ENCODE results near the gene DNAH3. TPM values are rescaled to one million over a fixed set of nuclear protein-coding genes. Genes with fewer than 3 reads are reported as not detected.

DNAH3 gene
- polyA plus RNA-seq, 4 donors = 0.32 to 0.67 (median 0.52) TPM; not detected in 1

DNA sequence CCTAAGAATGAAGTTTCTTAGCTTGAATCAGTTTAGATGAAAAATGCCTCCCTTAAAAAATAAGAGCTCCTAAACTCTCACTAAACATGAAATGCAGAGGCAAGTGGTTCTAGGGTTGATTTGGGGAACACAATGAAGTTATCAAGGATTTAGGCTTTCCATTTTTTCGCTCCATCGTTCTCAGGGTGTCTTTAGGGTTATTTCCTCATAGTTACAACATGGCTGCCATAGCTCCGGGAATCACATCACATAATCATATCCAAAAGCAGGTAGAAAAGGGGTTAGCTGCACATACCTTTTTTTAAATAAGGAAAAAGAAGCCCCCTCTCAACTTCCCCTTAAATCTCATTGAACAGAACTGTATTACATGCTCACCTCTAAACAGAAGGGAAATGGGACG, 39.4 kb upstream of the DNAH3 start:
- Histone ChIP-seq H3K4me1 (ENCODE audit: control insufficient read depth in 3 of 3, insufficient read depth in 2 of 3, low read depth in 1 of 3, low read length in 2 of 3) (peaks cover 0 to 2% (median 0%) of the 10 kb centered on the region in 3 donors), H3K27ac (ENCODE audit: low read depth in 1 of 3, low read length in 2 of 3) (no peak overlapping the region), H3K4me3 (ENCODE audit: low read depth in 1 of 3, low read length in 3 of 3) (no peak overlapping the region), H3K9me3 (ENCODE audit: control insufficient read depth in 2 of 2, insufficient read depth in 1 of 2, low read depth in 1 of 2, low read length in 1 of 2) (no peaks in the 10 kb centered on the region), H3K27me3 (ENCODE audit: control insufficient read depth in 3 of 3, insufficient read depth in 3 of 3, low read length in 3 of 3) (peaks cover 0 to 3% (median 0%) of the 10 kb centered on the region in 3 donors), H3K36me3 (ENCODE audit: control insufficient read depth in 3 of 3, insufficient read depth in 2 of 3, low read depth in 1 of 3, low read length in 3 of 3) (no peaks in the 10 kb centered on the region)
- WGBS, 3 donors = 85 to 96% (median 90%) methylated on average over 4 of the region's 4 CpGs
- DNase-seq (no peak), FAIRE-seq (no peak)

DNA sequence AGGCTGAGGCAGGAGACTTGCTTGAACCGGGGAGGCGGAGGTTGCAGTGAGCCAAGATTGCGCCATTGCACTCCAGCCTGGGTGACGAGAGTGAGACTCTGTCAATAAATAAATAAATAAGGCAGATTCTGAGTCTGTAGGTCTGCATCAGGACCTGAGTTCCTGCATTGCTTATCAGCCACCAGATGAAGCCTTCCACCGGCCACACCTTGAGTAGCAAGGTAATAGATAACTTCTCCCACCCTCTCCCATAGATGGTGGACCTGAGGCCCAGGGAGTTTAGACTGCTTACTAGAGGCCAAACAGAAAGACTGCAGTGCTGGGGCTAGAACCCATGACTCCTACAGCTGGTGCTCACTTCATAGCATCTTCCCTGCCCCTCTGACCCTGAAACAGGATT, 38.7 kb upstream of the DNAH3 start:
- H3K9me3 ChIP-seq (ENCODE audit: control insufficient read depth in 2 of 2, insufficient read depth in 1 of 2, low read depth in 1 of 2, low read length in 1 of 2) = no peaks in the 10 kb centered on the region
- peaks cover 0 to 2% (median 0%) of the 10 kb centered on the region in 3 donors for H3K4me1 ChIP-seq (ENCODE audit: control insufficient read depth in 3 of 3, insufficient read depth in 2 of 3, low read depth in 1 of 3, low read length in 2 of 3)
- DNase-seq (peak; percentile 35), FAIRE-seq (no peak)
- no peak overlapping the region for H3K4me3 ChIP-seq (ENCODE audit: low read depth in 1 of 3, low read length in 3 of 3)
- H3K27me3 ChIP-seq (ENCODE audit: control insufficient read depth in 3 of 3, insufficient read depth in 3 of 3, low read length in 3 of 3) = no peaks in the 10 kb centered on the region
- WGBS, 3 donors = 38 to 70% (median 47%) methylated on average over 5 of the region's 5 CpGs
- no peak overlapping the region for H3K27ac ChIP-seq (ENCODE audit: low read depth in 1 of 3, low read length in 2 of 3)
- no peaks in the 10 kb centered on the region for H3K36me3 ChIP-seq (ENCODE audit: control insufficient read depth in 3 of 3, insufficient read depth in 2 of 3, low read depth in 1 of 3, low read length in 3 of 3)

DNA sequence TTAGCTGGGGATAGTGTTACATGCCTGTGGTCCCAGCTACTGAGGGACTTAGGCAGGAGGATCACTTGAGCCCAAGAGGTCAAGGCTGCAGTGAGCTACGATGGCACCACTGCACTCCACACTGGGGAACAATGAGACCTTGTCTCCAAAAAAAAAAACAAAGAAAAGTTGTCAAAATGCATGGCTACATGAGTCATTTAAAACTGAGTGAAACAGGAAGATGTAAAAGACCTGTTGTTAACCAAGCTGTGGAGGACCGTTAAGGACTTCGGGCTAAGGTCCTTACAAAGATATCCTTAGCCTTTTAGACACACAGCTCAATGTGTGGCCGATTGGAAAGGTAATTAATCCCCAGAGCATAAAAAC, 35.7 kb upstream of the DNAH3 start:
- no peak overlapping the region for H3K27ac ChIP-seq (ENCODE audit: low read depth in 1 of 3, low read length in 2 of 3)
- 39 to 69% (median 46%) methylated on average over 4 of the region's 4 CpGs for WGBS, 3 donors

DNA sequence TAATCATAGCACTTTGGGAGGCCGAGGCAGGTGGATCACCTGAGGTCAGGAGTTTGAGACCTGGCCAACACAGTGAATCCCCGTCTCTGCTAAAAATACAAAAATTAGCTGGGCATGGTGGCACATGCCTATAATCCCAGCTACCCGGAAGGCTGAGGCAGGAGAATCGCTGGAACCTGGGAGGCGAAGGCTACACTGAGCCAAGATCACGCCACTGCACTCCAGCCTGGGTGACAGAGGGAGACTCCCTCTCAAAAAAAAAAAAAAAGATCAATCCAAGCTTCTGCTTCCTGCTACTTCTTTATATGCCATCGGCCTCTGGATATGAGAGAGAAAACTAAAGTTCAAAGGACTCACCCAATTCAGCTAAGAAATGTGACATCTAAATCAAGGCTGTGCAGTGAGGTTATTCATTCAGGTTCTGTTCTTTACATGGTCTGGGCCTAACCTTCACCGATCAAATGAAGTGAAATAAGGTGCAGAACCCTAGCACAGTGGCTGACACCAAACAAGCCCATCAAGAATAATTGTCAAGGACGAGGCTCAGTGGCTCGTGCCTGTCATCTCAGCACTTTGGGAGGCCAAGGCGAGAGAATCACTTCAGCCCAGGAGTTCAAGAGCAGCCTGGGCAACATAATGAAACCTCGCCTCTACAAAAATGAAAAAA, 35.1 kb upstream of the DNAH3 start:
- peaks cover 0 to 2% (median 0%) of the 10 kb centered on the region in 3 donors for H3K4me1 ChIP-seq (ENCODE audit: control insufficient read depth in 3 of 3, insufficient read depth in 2 of 3, low read depth in 1 of 3, low read length in 2 of 3)
- H3K36me3 ChIP-seq (ENCODE audit: control insufficient read depth in 3 of 3, insufficient read depth in 2 of 3, low read depth in 1 of 3, low read length in 3 of 3) = peaks cover 0 to 11% (median 2%) of the 10 kb centered on the region in 3 donors
- H3K27me3 ChIP-seq (ENCODE audit: control insufficient read depth in 3 of 3, insufficient read depth in 3 of 3, low read length in 3 of 3) = no peaks in the 10 kb centered on the region
- H3K27ac ChIP-seq (ENCODE audit: low read depth in 1 of 3, low read length in 2 of 3) = no peak overlapping the region
- peaks cover 0 to 9% of the 10 kb centered on the region in 2 donors for H3K9me3 ChIP-seq (ENCODE audit: control insufficient read depth in 2 of 2, insufficient read depth in 1 of 2, low read depth in 1 of 2, low read length in 1 of 2)
- FAIRE-seq (no peak), DNase-seq (no peak)
- no peak overlapping the region for H3K4me3 ChIP-seq (ENCODE audit: low read depth in 1 of 3, low read length in 3 of 3)
- 45 to 83% (median 57%) methylated on average over 12 of the region's 12 CpGs for WGBS, 3 donors

More for the DNA sequence above, 35.7 kb upstream of the DNAH3 start:
- no peak overlapping the region for H3K4me3 ChIP-seq (ENCODE audit: low read depth in 1 of 3, low read length in 3 of 3)
- H3K4me1 ChIP-seq (ENCODE audit: control insufficient read depth in 3 of 3, insufficient read depth in 2 of 3, low read depth in 1 of 3, low read length in 2 of 3) = peaks cover 0 to 2% (median 0%) of the 10 kb centered on the region in 3 donors
- DNase-seq (no peak), FAIRE-seq (no peak)
- H3K36me3 ChIP-seq (ENCODE audit: control insufficient read depth in 3 of 3, insufficient read depth in 2 of 3, low read depth in 1 of 3, low read length in 3 of 3) = peaks cover 0 to 8% (median 0%) of the 10 kb centered on the region in 3 donors
- H3K27me3 ChIP-seq (ENCODE audit: control insufficient read depth in 3 of 3, insufficient read depth in 3 of 3, low read length in 3 of 3) = no peaks in the 10 kb centered on the region
- peaks cover 0 to 9% of the 10 kb centered on the region in 2 donors for H3K9me3 ChIP-seq (ENCODE audit: control insufficient read depth in 2 of 2, insufficient read depth in 1 of 2, low read depth in 1 of 2, low read length in 1 of 2)

DNA sequence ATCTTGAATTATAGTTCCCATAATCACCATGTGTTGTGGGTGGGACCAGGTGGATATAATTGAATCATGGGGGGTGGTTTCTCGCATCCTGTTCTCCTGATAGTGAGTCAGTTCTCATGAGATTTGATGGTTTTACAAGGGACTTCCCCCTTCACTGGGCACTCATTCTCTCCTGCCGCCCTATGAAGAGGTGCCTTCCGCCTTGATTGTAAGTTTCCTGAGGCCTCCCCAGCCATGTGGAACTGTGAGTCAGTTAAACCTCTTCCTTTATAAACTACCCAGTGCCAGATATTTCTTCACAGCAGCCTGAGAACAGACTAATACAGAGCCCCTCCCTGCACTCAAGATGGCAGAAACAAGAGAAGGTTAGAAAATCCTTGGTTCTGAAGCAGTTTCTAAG, 34.2 kb upstream of the DNAH3 start:
- H3K36me3 ChIP-seq (ENCODE audit: control insufficient read depth in 3 of 3, insufficient read depth in 2 of 3, low read depth in 1 of 3, low read length in 3 of 3) = peaks cover 0 to 15% (median 8%) of the 10 kb centered on the region in 3 donors
- H3K27ac ChIP-seq (ENCODE audit: low read depth in 1 of 3, low read length in 2 of 3) = no peak overlapping the region
- peaks cover 0 to 2% (median 0%) of the 10 kb centered on the region in 3 donors for H3K4me1 ChIP-seq (ENCODE audit: control insufficient read depth in 3 of 3, insufficient read depth in 2 of 3, low read depth in 1 of 3, low read length in 2 of 3)
- FAIRE-seq (no peak), DNase-seq (no peak)
- no peak overlapping the region for H3K4me3 ChIP-seq (ENCODE audit: low read depth in 1 of 3, low read length in 3 of 3)
- H3K27me3 ChIP-seq (ENCODE audit: control insufficient read depth in 3 of 3, insufficient read depth in 3 of 3, low read length in 3 of 3) = no peaks in the 10 kb centered on the region
- peaks cover 0 to 9% of the 10 kb centered on the region in 2 donors for H3K9me3 ChIP-seq (ENCODE audit: control insufficient read depth in 2 of 2, insufficient read depth in 1 of 2, low read depth in 1 of 2, low read length in 1 of 2)
- WGBS, 3 donors = 67 to 87% (median 75%) methylated on average over 3 of the region's 3 CpGs

DNA sequence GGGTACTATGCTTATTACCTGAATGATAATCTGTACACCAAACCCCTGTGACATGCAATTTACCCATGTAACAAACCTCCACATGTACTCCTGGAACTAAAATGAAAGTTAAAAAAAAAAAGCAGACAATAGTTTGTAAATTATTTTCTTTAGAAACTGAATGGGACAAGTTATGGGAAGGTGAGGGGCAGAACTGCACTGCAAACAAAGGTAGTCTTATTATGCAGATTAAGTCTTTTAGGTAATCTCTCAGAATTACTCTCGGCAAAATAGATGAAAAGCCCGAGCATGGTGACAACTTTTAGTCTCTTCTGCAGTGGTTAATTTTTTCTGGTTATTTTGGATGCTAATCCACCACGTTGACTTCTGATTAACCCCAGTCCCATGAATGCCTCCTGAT, 33.3 kb upstream of the DNAH3 start:
- H3K9me3 ChIP-seq (ENCODE audit: control insufficient read depth in 2 of 2, insufficient read depth in 1 of 2, low read depth in 1 of 2, low read length in 1 of 2) = peaks cover 0 to 9% of the 10 kb centered on the region in 2 donors
- peaks cover 2 to 21% (median 8%) of the 10 kb centered on the region in 3 donors for H3K36me3 ChIP-seq (ENCODE audit: control insufficient read depth in 3 of 3, insufficient read depth in 2 of 3, low read depth in 1 of 3, low read length in 3 of 3)
- DNase-seq (no peak), FAIRE-seq (no peak)
- H3K4me1 ChIP-seq (ENCODE audit: control insufficient read depth in 3 of 3, insufficient read depth in 2 of 3, low read depth in 1 of 3, low read length in 2 of 3) = peaks cover 0 to 2% (median 0%) of the 10 kb centered on the region in 3 donors
- 88 to 94% (median 93%) methylated on average over 3 of the region's 3 CpGs for WGBS, 3 donors
- H3K4me3 ChIP-seq (ENCODE audit: low read depth in 1 of 3, low read length in 3 of 3) = no peak overlapping the region
- H3K27ac ChIP-seq (ENCODE audit: low read depth in 1 of 3, low read length in 2 of 3) = no peak overlapping the region
- no peaks in the 10 kb centered on the region for H3K27me3 ChIP-seq (ENCODE audit: control insufficient read depth in 3 of 3, insufficient read depth in 3 of 3, low read length in 3 of 3)

DNA sequence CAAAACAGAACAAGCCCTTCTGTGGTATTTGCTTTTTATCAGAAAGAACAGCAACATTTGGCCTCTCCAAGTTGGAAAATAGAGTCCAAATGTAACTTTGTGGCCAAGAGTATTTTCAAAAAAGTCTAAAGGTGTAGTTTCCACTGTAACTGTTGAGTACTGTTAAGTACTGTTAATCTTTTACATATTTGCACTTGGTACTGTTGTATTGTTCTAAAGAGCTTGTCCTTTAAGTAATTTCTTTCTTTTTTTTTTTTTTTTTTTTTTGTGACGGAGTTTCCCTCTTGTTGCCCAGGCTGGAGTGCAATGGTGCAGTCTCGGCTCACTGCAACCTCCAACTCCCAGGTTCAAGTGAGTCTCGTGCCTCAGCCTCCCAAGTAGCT, 29.3 kb upstream of the DNAH3 start:
- no peak for DNase-seq
- Histone ChIP-seq H3K36me3 (ENCODE audit: control insufficient read depth in 3 of 3, insufficient read depth in 2 of 3, low read depth in 1 of 3, low read length in 3 of 3) (peaks cover 8 to 26% (median 9%) of the 10 kb centered on the region in 3 donors), H3K4me3 (ENCODE audit: low read depth in 1 of 3, low read length in 3 of 3) (no peak overlapping the region), H3K9me3 (ENCODE audit: control insufficient read depth in 2 of 2, insufficient read depth in 1 of 2, low read depth in 1 of 2, low read length in 1 of 2) (peaks cover 0 to 13% of the 10 kb centered on the region in 2 donors), H3K4me1 (ENCODE audit: control insufficient read depth in 3 of 3, insufficient read depth in 2 of 3, low read depth in 1 of 3, low read length in 2 of 3) (no peaks in the 10 kb centered on the region), H3K27me3 (ENCODE audit: control insufficient read depth in 3 of 3, insufficient read depth in 3 of 3, low read length in 3 of 3) (no peaks in the 10 kb centered on the region), H3K27ac (ENCODE audit: low read depth in 1 of 3, low read length in 2 of 3) (no peak overlapping the region)
- no peak for FAIRE-seq
- 82 to 100% (median 95%) methylated on average over 2 to 3 of the region's 3 CpGs for WGBS, 3 donors

DNA sequence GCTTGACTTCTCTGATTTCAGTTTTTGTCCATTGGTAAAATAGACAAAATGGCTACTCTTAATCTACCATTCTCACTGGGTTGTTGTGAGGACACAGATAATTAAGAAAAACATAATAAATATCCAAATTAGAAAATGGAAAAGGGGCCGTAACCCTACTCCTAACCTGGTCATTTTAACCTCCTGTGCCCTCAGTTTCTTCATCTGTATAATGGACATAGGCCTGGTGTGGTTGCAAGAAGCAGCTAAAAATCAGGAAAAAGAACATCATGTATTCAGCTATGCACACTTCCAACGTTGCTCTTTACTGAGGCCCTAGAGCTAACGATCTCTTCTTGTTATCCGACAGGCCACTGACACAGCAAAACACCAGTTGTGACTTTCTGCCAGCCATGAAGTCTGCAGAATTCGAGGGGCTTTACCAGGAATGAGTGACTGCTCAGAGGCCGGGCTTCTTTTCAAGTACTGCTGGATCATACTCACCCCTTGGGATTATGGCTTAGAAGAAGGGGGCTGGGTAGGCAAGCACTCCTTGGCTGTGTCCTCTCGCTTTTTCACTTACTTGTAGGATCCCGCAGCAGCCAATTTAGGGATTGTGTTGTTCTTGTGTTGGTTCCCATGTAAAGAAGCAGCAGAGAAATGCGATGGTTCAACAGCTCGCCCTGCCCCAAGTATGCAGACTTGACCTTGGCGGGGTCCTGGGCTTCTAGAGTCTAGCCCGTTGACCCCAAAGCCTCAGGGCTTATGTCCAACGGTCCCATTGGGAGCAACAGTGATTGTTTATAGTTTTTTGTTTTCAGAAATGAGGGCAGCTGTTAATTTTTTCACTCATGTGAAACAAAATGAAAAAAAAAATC, 28.7 kb upstream of the DNAH3 start:
- no peak for FAIRE-seq
- peaks cover 0 to 13% of the 10 kb centered on the region in 2 donors for H3K9me3 ChIP-seq (ENCODE audit: control insufficient read depth in 2 of 2, insufficient read depth in 1 of 2, low read depth in 1 of 2, low read length in 1 of 2)
- no peak for DNase-seq
- no peak overlapping the region for H3K27ac ChIP-seq (ENCODE audit: low read depth in 1 of 3, low read length in 2 of 3)
- peaks cover 8 to 28% (median 9%) of the 10 kb centered on the region in 3 donors for H3K36me3 ChIP-seq (ENCODE audit: control insufficient read depth in 3 of 3, insufficient read depth in 2 of 3, low read depth in 1 of 3, low read length in 3 of 3)
- H3K4me1 ChIP-seq (ENCODE audit: control insufficient read depth in 3 of 3, insufficient read depth in 2 of 3, low read depth in 1 of 3, low read length in 2 of 3) = no peaks in the 10 kb centered on the region
- no peak overlapping the region for H3K4me3 ChIP-seq (ENCODE audit: low read depth in 1 of 3, low read length in 3 of 3)
- 72 to 96% (median 89%) methylated on average over 13 of the region's 13 CpGs for WGBS, 3 donors
- H3K27me3 ChIP-seq (ENCODE audit: control insufficient read depth in 3 of 3, insufficient read depth in 3 of 3, low read length in 3 of 3) = no peaks in the 10 kb centered on the region

All from small intestine (tissue), 7 donors.